Central memory CD8-positive, alpha-beta T cell (primary cell): ENCODE results near the gene KIAA1671.
A peak's percentile ranks its signal among the peaks of the same experiment; 100 is the strongest.

ENCODE experiments used
- ATAC-seq: fragments of 150-1000 bp; cut with Tn5 transposase; replicated peaks from 2 replicates; pipeline ENCODE4 v1.10.0; 2022; ENCODE audit warnings: mild to moderate bottlenecking, moderate FRiP score, moderate number of reproducible peaks; ENCODE audit not compliant: poor library complexity, severe bottlenecking; ENCODE audit errors: extremely low read depth
- DNase-seq, 2 donors: peaks; one replicate each; pipeline ENCODE4 v3.0.0; 2021; ENCODE audit warnings: low spot score in 2 of 2
- H3K27ac Mint-ChIP-seq: one replicate; pipeline ENCODE4 v1.8.0; 2022; ENCODE audit warnings: low read depth, mild to moderate bottlenecking, moderate library complexity, mixed read lengths
- H3K27me3 Mint-ChIP-seq: one replicate; pipeline ENCODE4 v1.8.0; 2022; ENCODE audit warnings: mixed read lengths
- H3K36me3 Mint-ChIP-seq: one replicate; pipeline ENCODE4 v1.8.0; 2022; ENCODE audit warnings: mild to moderate bottlenecking, moderate library complexity, mixed read lengths; ENCODE audit not compliant: insufficient read depth
- H3K4me1 Mint-ChIP-seq: one replicate; pipeline ENCODE4 v1.8.0; 2022; ENCODE audit warnings: mixed read lengths
- H3K4me3 Mint-ChIP-seq: one replicate; pipeline ENCODE4 v1.8.0; 2022; ENCODE audit warnings: mild to moderate bottlenecking, moderate library complexity, mixed read lengths
- H3K9me3 Mint-ChIP-seq: one replicate; pipeline ENCODE4 v1.8.0; 2022; ENCODE audit warnings: mixed read lengths

Gene KIAA1671

DNA sequence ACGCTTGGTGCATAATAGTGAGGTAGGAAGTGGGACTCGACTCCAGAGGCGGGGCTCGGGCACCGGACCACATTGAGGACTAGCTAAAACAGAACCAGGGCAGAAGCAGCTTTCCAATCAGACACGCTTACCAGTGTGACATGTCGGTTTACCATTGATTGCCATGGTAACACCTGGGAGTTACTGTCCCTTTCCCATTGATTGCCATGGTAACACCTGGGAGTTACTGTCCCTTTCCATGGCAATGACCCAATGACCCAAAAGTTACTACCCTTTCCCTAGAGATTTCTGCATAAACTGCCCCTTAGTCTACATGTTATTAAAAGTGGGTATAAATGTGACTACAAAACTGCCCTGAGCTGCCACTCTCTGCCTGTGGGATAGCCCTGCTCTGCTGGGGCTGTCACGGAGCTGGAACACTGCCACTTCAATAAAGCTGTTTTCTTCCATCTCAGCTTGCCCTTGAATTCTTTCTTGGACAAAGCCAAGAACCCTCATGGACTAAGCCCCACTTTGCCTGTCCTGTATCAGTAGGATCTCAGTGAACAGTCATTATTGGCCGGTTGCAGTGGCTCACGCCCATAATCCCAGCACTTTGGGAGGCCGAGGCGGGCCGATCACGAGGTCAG lies 169.7 kb downstream of the KIAA1671 start:
- Mint-ChIP-seq H3K27ac (no peak overlapping the region), H3K4me3 (no peak overlapping the region), H3K36me3 (peaks cover 4% of the 10 kb centered on the region), H3K27me3 (no peaks in the 10 kb centered on the region), H3K9me3 (no peaks in the 10 kb centered on the region), H3K4me1 (peaks cover 7% of the 10 kb centered on the region)
- no peak for DNase-seq
- ATAC-seq: no peak

GRCh38 chr22:25123677-25124076 lies 171.2 kb downstream of the KIAA1671 start:
- no peaks in the 10 kb centered on the region for H3K9me3 Mint-ChIP-seq
- H3K36me3 Mint-ChIP-seq: peaks cover 7% of the 10 kb centered on the region
- no peak overlapping the region for H3K27ac Mint-ChIP-seq
- H3K4me3 Mint-ChIP-seq: no peak overlapping the region
- H3K27me3 Mint-ChIP-seq: no peaks in the 10 kb centered on the region
- no peak for ATAC-seq
- DNase-seq: no peak
- peaks cover 14% of the 10 kb centered on the region for H3K4me1 Mint-ChIP-seq

DNA sequence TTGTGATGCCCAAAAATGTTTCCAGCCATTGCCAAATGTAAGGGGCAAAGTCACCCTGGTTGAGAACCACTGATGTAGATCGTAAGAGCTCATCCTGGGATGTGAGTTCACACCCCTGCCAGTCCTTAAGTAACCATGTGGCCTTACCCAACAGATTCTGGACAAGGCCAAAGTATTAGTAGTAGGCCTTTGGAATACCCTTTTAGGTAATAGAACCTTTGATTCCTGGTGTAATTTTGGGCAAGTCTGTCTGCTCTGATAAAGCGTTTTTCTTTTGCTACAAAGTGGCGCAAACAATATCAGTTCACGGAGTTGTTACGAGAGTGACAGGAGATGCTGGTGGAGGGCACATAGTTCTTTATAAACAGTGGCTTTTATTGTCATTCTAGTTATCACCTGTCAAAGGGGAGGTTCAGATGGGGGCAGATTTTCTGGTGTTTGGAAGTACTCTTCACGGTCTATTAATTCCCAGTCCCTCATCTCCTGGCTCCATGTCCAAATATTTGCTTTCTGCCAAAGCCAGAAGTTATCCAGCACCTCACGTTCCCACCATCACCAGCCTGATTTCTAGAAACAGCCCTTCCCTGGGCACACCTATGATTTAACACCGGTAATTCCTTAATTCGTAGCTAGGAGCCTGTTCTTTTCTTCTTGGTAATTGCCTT lies 173.3 kb downstream of the KIAA1671 start:
- no peak overlapping the region for H3K27ac Mint-ChIP-seq
- H3K36me3 Mint-ChIP-seq: peaks cover 8% of the 10 kb centered on the region
- no peaks in the 10 kb centered on the region for H3K27me3 Mint-ChIP-seq
- H3K4me3 Mint-ChIP-seq: no peak overlapping the region
- no peaks in the 10 kb centered on the region for H3K9me3 Mint-ChIP-seq
- DNase-seq (no peak), ATAC-seq (no peak)
- peaks cover 14% of the 10 kb centered on the region for H3K4me1 Mint-ChIP-seq

DNA sequence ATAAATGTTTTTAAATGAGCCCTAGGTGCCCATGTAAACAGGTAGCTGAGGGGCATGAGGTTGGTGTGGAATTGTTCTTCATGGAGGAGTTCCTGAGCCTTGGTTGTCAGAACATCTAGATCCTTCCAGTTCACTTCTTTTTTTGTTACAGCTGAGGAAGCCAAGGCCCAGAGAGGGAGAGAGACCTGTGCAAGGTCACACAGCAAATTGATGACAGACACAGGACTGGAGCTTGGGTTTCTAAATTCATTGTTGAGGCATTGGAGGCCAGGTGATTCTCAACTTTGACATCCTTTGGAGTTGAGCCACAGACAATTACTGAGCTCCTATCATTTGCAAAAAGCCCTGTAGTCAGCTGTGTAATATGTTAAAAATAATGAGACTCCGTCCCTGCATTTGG lies 174.0 kb downstream of the KIAA1671 start:
- H3K4me1 Mint-ChIP-seq: peaks cover 14% of the 10 kb centered on the region
- DNase-seq: no peak
- no peak for ATAC-seq
- no peaks in the 10 kb centered on the region for H3K27me3 Mint-ChIP-seq
- H3K9me3 Mint-ChIP-seq: no peaks in the 10 kb centered on the region
- no peak overlapping the region for H3K27ac Mint-ChIP-seq
- H3K4me3 Mint-ChIP-seq: no peak overlapping the region
- peaks cover 8% of the 10 kb centered on the region for H3K36me3 Mint-ChIP-seq

DNA sequence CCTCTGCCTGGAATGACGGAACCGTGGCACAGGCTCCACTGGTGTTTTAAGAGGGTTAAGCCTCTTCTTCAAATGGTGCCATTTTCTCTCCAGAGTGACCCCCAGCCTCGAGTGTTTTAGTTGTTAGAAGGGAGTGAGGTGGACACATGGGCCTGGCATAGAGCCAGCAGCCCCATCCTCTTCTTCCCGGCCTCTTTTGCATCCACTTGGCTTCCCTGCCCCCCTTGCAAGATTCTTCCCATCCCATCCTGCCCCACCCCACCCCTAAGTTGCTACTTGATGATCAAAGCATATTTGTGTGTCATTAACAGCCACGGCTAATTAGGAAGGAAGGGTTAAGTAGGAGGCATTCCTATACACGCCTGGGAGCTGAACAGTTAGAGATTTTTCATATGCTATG lies 174.8 kb downstream of the KIAA1671 start:
- Mint-ChIP-seq H3K9me3 (no peaks in the 10 kb centered on the region), H3K27me3 (no peaks in the 10 kb centered on the region), H3K4me1 (peaks cover 14% of the 10 kb centered on the region), H3K27ac (peak overlapping the region; percentile 23), H3K36me3 (peaks cover 8% of the 10 kb centered on the region), H3K4me3 (no peak overlapping the region)
- ATAC-seq: no peak
- no peak for DNase-seq

- no peaks in the 10 kb centered on the region for H3K9me3 Mint-ChIP-seq
- peaks cover 8% of the 10 kb centered on the region for H3K36me3 Mint-ChIP-seq
- DNase-seq (no peak), ATAC-seq (no peak)
- H3K27me3 Mint-ChIP-seq: no peaks in the 10 kb centered on the region
- no peak overlapping the region for H3K27ac Mint-ChIP-seq
- peaks cover 14% of the 10 kb centered on the region for H3K4me1 Mint-ChIP-seq
- H3K4me3 Mint-ChIP-seq: no peak overlapping the region
Observed at GRCh38 chr22:25130462-25130861, 177.9 kb downstream of the KIAA1671 start.

GRCh38 chr22:25131198-25131887 lies 178.8 kb downstream of the KIAA1671 start:
- H3K27ac Mint-ChIP-seq: no peak overlapping the region
- H3K36me3 Mint-ChIP-seq: peaks cover 8% of the 10 kb centered on the region
- peaks cover 12% of the 10 kb centered on the region for H3K4me1 Mint-ChIP-seq
- DNase-seq (no peak), ATAC-seq (peak; percentile 14)
- no peaks in the 10 kb centered on the region for H3K27me3 Mint-ChIP-seq
- H3K9me3 Mint-ChIP-seq: no peaks in the 10 kb centered on the region
- H3K4me3 Mint-ChIP-seq: no peak overlapping the region

DNA sequence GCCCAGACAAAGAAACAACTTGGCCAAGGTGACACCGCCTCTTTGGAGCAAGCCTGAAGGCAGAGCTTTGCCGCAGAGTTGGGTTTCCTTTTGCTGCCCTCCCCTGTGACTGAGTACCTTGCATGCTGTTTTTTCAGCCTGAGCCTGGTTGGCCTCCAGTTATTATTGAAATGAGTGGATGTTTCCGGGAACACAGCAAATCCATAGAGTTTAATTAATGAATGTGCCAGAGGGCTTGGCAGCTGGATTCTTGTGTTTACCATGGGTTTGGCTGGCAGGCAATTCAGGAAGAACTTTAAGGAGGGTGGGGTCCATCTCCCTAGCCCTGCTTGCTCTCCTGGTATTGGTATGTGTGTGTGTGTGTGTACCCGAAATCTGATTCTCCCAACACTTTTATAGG lies 181.5 kb downstream of the KIAA1671 start:
- Mint-ChIP-seq H3K27me3 (no peaks in the 10 kb centered on the region), H3K27ac (no peak overlapping the region), H3K4me3 (no peak overlapping the region), H3K9me3 (no peaks in the 10 kb centered on the region), H3K36me3 (peaks cover 5% of the 10 kb centered on the region), H3K4me1 (no peaks in the 10 kb centered on the region)
- ATAC-seq (no peak), DNase-seq (no peak)

GRCh38 chr22:25134451-25134850 lies 181.9 kb downstream of the KIAA1671 start:
- no peak overlapping the region for H3K4me3 Mint-ChIP-seq
- peaks cover 3% of the 10 kb centered on the region for H3K36me3 Mint-ChIP-seq
- ATAC-seq: no peak
- H3K9me3 Mint-ChIP-seq: no peaks in the 10 kb centered on the region
- DNase-seq: no peak
- H3K4me1 Mint-ChIP-seq: no peaks in the 10 kb centered on the region
- H3K27ac Mint-ChIP-seq: no peak overlapping the region
- no peaks in the 10 kb centered on the region for H3K27me3 Mint-ChIP-seq

DNA sequence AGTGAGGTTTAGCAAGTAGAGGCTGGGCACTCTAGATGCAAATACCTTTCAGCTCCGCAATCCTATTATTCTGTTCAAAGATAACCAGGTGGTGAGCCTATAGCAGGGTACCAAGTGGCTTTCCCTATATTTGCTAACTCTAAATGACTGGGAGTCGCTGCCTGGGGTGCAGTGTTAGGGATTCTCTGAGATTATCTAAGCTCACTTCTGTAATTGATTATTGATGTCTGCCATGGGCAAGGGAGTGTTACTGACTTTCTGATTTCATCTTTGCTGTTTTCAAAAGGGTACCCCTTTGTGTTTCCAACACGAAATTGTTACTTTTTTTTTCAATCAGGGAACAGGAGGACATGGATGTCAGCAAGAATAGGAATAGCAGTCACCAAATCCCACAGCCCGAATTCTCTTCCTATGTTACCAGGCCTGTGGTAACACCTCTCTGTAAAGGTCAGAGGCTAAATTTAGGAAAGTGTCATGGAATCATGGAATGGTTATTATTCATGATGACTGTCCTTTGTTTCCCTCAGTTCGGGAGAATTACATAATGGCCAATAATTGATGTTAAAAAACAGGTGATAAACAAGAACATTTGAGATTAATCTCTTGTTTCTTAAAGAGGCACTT lies 184.5 kb downstream of the KIAA1671 start:
- no peak overlapping the region for H3K27ac Mint-ChIP-seq
- no peak overlapping the region for H3K4me3 Mint-ChIP-seq
- no peaks in the 10 kb centered on the region for H3K27me3 Mint-ChIP-seq
- H3K4me1 Mint-ChIP-seq: no peaks in the 10 kb centered on the region
- H3K9me3 Mint-ChIP-seq: no peaks in the 10 kb centered on the region
- ATAC-seq (no peak), DNase-seq (no peak)
- peaks cover 3% of the 10 kb centered on the region for H3K36me3 Mint-ChIP-seq

DNA sequence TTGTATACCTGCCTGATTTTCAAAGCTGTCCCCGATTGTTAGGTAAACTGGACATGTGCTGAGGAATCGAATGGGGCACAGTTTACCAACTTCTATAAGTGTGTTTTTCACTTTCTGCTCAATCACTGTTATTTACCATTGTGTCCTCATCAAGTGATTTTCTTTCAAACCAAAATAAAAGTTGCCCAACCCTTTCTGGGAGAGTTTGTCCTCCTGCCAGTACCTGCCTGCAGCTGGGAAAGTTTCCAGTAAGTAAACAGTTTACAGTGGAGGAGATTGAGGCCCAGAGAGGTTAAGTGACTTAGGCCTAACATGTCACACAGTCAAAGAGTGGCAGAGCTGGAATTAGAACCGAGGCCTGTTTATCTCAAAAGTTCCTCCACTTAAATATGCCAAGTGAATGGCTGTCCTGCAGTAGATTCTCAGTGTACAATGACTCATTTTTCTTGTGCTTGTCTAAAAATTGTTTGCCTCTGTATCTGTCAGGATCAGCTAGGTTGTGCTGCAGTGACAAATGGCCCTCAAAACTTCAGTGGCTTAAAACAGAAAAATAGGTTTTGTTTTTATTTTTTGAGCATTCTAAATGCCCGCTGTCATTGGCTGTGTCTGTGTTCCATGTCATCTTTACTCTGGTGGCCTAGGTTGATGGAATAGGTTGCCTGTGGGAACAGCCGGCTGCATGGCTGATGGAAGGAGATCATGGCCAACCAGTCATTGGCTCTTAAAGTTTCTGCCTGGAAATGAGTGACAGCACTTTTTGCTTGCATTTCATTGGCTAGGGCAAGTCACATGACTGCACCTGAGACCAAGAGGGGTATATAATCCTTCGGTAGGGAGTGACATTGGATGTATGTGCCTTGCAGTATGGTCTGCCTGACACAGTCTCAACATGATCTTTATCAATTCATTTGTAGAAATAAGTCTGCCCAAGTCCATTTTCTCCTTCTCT lies 185.3 kb downstream of the KIAA1671 start:
- Mint-ChIP-seq H3K27me3 (no peaks in the 10 kb centered on the region), H3K4me3 (no peak overlapping the region), H3K27ac (no peak overlapping the region), H3K4me1 (no peaks in the 10 kb centered on the region), H3K9me3 (no peaks in the 10 kb centered on the region), H3K36me3 (peaks cover 3% of the 10 kb centered on the region)
- no peak for DNase-seq
- no peak for ATAC-seq

DNA sequence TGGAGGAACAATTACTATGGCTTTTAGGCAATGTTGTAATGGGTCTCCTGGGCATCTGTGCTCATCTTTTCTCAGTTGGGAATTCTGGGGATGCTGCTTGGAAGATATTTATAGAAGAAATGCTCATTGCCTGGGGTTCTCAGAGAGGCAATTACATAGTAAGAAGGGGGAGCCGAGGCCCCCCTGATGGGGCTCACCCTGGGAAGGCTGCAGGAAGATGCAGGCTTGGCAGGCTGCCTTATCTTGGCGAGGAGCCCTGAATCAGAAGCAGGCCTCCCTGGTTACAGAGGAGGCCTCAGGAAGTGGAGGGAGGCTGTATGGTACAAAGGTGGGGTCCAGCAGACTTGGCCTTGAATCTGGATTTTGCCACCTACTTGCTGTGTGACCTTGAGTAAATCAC lies 186.5 kb downstream of the KIAA1671 start:
- peaks cover 10% of the 10 kb centered on the region for H3K4me1 Mint-ChIP-seq
- H3K4me3 Mint-ChIP-seq: no peak overlapping the region
- H3K27me3 Mint-ChIP-seq: no peaks in the 10 kb centered on the region
- H3K9me3 Mint-ChIP-seq: no peaks in the 10 kb centered on the region
- H3K36me3 Mint-ChIP-seq: peaks cover 3% of the 10 kb centered on the region
- DNase-seq (no peak), ATAC-seq (no peak)
- no peak overlapping the region for H3K27ac Mint-ChIP-seq
